ENCODE results near the gene PAIP2.

DNA sequence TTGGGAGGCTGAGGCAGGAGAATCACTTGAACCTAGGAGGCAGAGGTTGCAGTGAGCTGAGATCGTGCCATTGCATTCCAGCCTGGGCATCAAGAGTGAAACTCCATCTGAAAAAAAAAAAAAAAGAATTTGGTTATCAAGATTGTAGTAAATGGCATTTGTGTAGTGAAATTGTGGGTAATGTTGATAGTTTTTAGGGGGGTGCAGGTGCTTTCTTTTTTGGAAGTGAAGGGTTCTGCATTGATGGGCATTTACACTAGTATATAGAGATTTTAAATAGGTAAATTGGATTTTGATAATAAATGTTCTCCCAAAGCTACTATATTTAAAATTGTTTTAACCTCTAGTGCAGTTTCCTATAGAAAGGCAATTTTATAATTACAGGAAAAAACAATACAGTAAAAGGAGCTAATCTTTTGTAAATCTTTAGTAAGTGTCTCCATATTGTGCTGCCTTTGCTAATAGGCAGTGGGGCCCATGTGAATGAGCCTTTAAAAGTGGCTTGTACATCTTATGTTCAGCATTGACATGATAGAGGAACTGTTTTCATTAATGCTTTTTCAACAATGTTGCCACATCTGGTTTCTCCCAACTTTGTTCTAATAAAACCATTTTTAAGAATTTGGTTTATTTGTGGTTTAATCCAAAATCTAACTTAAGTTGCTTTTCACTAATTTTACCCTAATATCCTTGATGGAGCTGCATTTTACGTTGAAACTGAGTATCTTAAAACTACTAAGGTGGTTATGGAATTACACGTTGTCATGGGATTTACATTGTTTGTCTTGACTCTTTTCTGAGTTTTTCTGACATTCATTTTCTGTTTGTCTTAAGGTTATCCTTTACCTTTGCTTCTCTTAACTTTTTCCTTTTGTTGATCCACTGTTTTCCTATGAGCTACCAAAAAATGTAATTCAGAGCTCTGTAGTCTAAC is 37.0 kb upstream of the PAIP2 start:
- TF ChIP-seq, protein P1, sequence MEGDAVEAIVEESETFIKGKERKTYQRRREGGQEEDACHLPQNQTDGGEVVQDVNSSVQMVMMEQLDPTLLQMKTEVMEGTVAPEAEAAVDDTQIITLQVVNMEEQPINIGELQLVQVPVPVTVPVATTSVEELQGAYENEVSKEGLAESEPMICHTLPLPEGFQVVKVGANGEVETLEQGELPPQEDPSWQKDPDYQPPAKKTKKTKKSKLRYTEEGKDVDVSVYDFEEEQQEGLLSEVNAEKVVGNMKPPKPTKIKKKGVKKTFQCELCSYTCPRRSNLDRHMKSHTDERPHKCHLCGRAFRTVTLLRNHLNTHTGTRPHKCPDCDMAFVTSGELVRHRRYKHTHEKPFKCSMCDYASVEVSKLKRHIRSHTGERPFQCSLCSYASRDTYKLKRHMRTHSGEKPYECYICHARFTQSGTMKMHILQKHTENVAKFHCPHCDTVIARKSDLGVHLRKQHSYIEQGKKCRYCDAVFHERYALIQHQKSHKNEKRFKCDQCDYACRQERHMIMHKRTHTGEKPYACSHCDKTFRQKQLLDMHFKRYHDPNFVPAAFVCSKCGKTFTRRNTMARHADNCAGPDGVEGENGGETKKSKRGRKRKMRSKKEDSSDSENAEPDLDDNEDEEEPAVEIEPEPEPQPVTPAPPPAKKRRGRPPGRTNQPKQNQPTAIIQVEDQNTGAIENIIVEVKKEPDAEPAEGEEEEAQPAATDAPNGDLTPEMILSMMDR (IDR thresholded peaks at IDR 0.05) = no peak
- TF ChIP-seq POLR2A (IDR thresholded peaks at IDR 0.05) = no peak

Data from ovary (tissue), 3 donors.